Measurements from ENCODE around the gene PRAMEF1.

GRCh38 chr1:12764016-12764415 is 27.2 kb upstream of the PRAMEF1 start:
- no peak for TF ChIP-seq CTCF (IDR thresholded peaks at IDR 0.05; ENCODE audit: low read depth, low read length, poor library complexity, severe bottlenecking)
- TF ChIP-seq EZH2phosphoT487 (IDR thresholded peaks at IDR 0.05; ENCODE audit: borderline replicate concordance, low read length), result no peak
